Measurements from ENCODE around the gene ATAT1. TPM values are rescaled to one million over a fixed set of nuclear protein-coding genes. Genes with fewer than 3 reads are reported as not detected.

Gene ATAT1
- total RNA-seq, 1 donor from 2014 or later, result 1.9 TPM

- DNase-seq (ENCODE audit: missing footprints), result no peak
- ATAC-seq, result no peak
- intact Hi-C loops (cut with DNase I), result loop anchor here (5.0 kb wide), 2 partner anchors 40 to 125 kb away; partner anchors contain the start of genes ABCF1 and HLA-E
Observed at GRCh38 chr6:30611856-30612194, 14.8 kb upstream of the ATAT1 start.

- DNase-seq (ENCODE audit: missing footprints), result no peak
- intact Hi-C loops (cut with DNase I), result loop anchor here (5.0 kb wide), 2 partner anchors 40 to 125 kb away; partner anchors contain the start of genes ABCF1 and HLA-E
- ATAC-seq, result no peak
Observed at GRCh38 chr6:30612213-30612612, 14.5 kb upstream of the ATAT1 start.

GRCh38 chr6:30612687-30613248, 13.9 kb upstream of the ATAT1 start:
- intact Hi-C loops (cut with DNase I), result loop anchor here (5.0 kb wide), 2 partner anchors 40 to 125 kb away; partner anchors contain the start of genes ABCF1 and HLA-E
- ATAC-seq, result no peak
- no peak for DNase-seq (ENCODE audit: missing footprints)

GRCh38 chr6:30613251-30614043, 13.2 kb upstream of the ATAT1 start:
- no peak for ATAC-seq
- no peak for DNase-seq (ENCODE audit: missing footprints)
- intact Hi-C loops (cut with DNase I), result loop anchor here (5.0 kb wide), 2 partner anchors 41 to 126 kb away; partner anchors contain the start of genes ABCF1 and HLA-E

GRCh38 chr6:30614044-30614842, 12.4 kb upstream of the ATAT1 start:
- ATAC-seq (no peak), DNase-seq (ENCODE audit: missing footprints) (no peak)
- intact Hi-C loops (cut with DNase I), result loop anchor here (5.0 kb wide), 2 partner anchors 42 to 127 kb away; partner anchors contain the start of genes ABCF1 and HLA-E

GRCh38 chr6:30614843-30615218, 11.8 kb upstream of the ATAT1 start:
- intact Hi-C loops (cut with DNase I), result loop anchor here (5.0 kb wide), 3 partner anchors 43 to 128 kb away; partner anchors contain the start of genes ABCF1, DHX16 and HLA-E
- DNase-seq (ENCODE audit: missing footprints) (peak; percentile 84), ATAC-seq (peak; percentile 84)

GRCh38 chr6:30615219-30615957, 11.3 kb upstream of the ATAT1 start:
- intact Hi-C loops (cut with DNase I), result loop anchor here (5.0 kb wide), 1 partner anchor 57 kb away; the partner anchor contains the start of gene DHX16
- ATAC-seq (peak; percentile 11), DNase-seq (ENCODE audit: missing footprints) (no peak)

GRCh38 chr6:30615958-30616810, 10.5 kb upstream of the ATAT1 start:
- DNase-seq (ENCODE audit: missing footprints) (no peak), ATAC-seq (no peak)
- intact Hi-C loops (cut with DNase I), result loop anchor here (1.0 to 5.0 kb wide), 3 partner anchors 56 to 103 kb away; partner anchors contain the start of genes DHX16, GNL1 and PRR3

GRCh38 chr6:30616811-30617564, 9.7 kb upstream of the ATAT1 start, which contains the start of gene PPP1R10:
PPP1R10 (minus strand) TSS chr6:30617243; CDS start chr6:30609944, 7,299 bp downstream.
- peak; percentile 88 for ATAC-seq

GRCh38 chr6:30617565-30618269, 9.0 kb upstream of the ATAT1 start, which contains the start of gene MRPS18B:
MRPS18B (plus strand) TSS chr6:30617840; CDS start chr6:30617866, 26 bp downstream.
- ATAC-seq (peak; percentile 90), DNase-seq (ENCODE audit: missing footprints) (peak; percentile 99)
- intact Hi-C loops (cut with DNase I), result loop anchor here (2.0 to 5.0 kb wide), 2 partner anchors 55 to 61 kb away; partner anchors contain the start of genes DHX16, GNL1 and PRR3

More at GRCh38 chr6:30616811-30617564, 9.7 kb upstream of the ATAT1 start, which contains the start of gene PPP1R10:
- intact Hi-C loops (cut with DNase I), result loop anchor here (1.0 to 5.0 kb wide), 3 partner anchors 55 to 102 kb away; partner anchors contain the start of genes DHX16, GNL1 and PRR3
- peak; percentile 99 for DNase-seq (ENCODE audit: missing footprints)

GRCh38 chr6:30618270-30618797, 8.3 kb upstream of the ATAT1 start:
- intact Hi-C loops (cut with DNase I), result loop anchor here (5.0 kb wide), 1 partner anchor 54 kb away; the partner anchor contains the start of gene DHX16
- ATAC-seq, result no peak
- DNase-seq (ENCODE audit: missing footprints), result no peak

- intact Hi-C loops (cut with DNase I), result loop anchor here (5.0 kb wide), 1 partner anchor 53 kb away; the partner anchor contains the start of gene DHX16
- ATAC-seq (no peak), DNase-seq (ENCODE audit: missing footprints) (no peak)
Observed at GRCh38 chr6:30619561-30619960, 7.1 kb upstream of the ATAT1 start.

- ATAC-seq, result no peak
- no peak for DNase-seq (ENCODE audit: missing footprints)
- intact Hi-C loops (cut with DNase I), result no loop called here
Observed at GRCh38 chr6:30625511-30625910, 1.2 kb upstream of the ATAT1 start.

- no peak for DNase-seq (ENCODE audit: missing footprints)
- ATAC-seq, result no peak
- intact Hi-C loops (cut with DNase I), result no loop called here
Observed at GRCh38 chr6:30635834-30636233, 9.2 kb downstream of the ATAT1 start.

- no peak for ATAC-seq
Observed at GRCh38 chr6:30640481-30640880, 13.8 kb downstream of the ATAT1 start.

More at GRCh38 chr6:30640481-30640880, 13.8 kb downstream of the ATAT1 start:
- DNase-seq (ENCODE audit: missing footprints), result no peak
- intact Hi-C loops (cut with DNase I), result no loop called here

All from Right ventricle myocardium inferior (tissue), 1 donor.